ENCODE data around the gene PTPRN2. TPM values are rescaled to one million over a fixed set of nuclear protein-coding genes. Genes with fewer than 3 reads are reported as not detected.
"Not testable (repeated sequence)": the region's sequence is repeated elsewhere in the genome, so short reads cannot be mapped to it uniquely, and the experiment has no call there.

Gene PTPRN2
- total RNA-seq, 2 experiments from 2014 or later: 7.0 to 7.2 TPM

GRCh38 chr7:157671358-157672255 is 916.0 kb downstream of the PTPRN2 start:
- DNase-seq (no peak), ATAC-seq (no peak)
- Mint-ChIP-seq H3K9me3 (ENCODE audit: insufficient read depth) (no peaks in the 10 kb centered on the region), H3K4me3 (no peak overlapping the region), H3K4me1 (ENCODE audit: low read depth) (peaks cover 15% of the 10 kb centered on the region), H3K36me3 (ENCODE audit: low read depth) (no peaks in the 10 kb centered on the region), H3K27me3 (ENCODE audit: low read depth) (peaks cover 29% of the 10 kb centered on the region), H3K27ac (no peak overlapping the region)
- CTCF ChIA-PET: no interaction called here
- POLR2A ChIA-PET: no interaction called here

- peaks cover 14% of the 10 kb centered on the region for H3K4me1 Mint-ChIP-seq (ENCODE audit: low read depth)
- no peak for DNase-seq
- no peak overlapping the region for H3K4me3 Mint-ChIP-seq
Measured at GRCh38 chr7:157670490-157671357, 916.9 kb downstream of the PTPRN2 start.

GRCh38 chr7:157669768-157670351 is 917.8 kb downstream of the PTPRN2 start:
- H3K9me3 Mint-ChIP-seq (ENCODE audit: insufficient read depth): no peaks in the 10 kb centered on the region
- H3K27me3 Mint-ChIP-seq (ENCODE audit: low read depth): peaks cover 25% of the 10 kb centered on the region
- no peak for DNase-seq
- H3K4me3 Mint-ChIP-seq: no peak overlapping the region
- no peaks in the 10 kb centered on the region for H3K36me3 Mint-ChIP-seq (ENCODE audit: low read depth)
- ChIA-PET CTCF (no interaction called here), POLR2A (no interaction called here)
- no peak for ATAC-seq
- H3K27ac Mint-ChIP-seq: no peak overlapping the region
- H3K4me1 Mint-ChIP-seq (ENCODE audit: low read depth): peaks cover 14% of the 10 kb centered on the region

More at GRCh38 chr7:157670490-157671357, 916.9 kb downstream of the PTPRN2 start:
- ChIA-PET POLR2A (no interaction called here), CTCF (no interaction called here)
- peaks cover 25% of the 10 kb centered on the region for H3K27me3 Mint-ChIP-seq (ENCODE audit: low read depth)
- H3K27ac Mint-ChIP-seq: no peak overlapping the region
- no peaks in the 10 kb centered on the region for H3K9me3 Mint-ChIP-seq (ENCODE audit: insufficient read depth)
- H3K36me3 Mint-ChIP-seq (ENCODE audit: low read depth): no peaks in the 10 kb centered on the region
- ATAC-seq: no peak

GRCh38 chr7:157668884-157669767 is 918.5 kb downstream of the PTPRN2 start:
- POLR2A ChIA-PET: no interaction called here
- Mint-ChIP-seq H3K27ac (no peak overlapping the region), H3K4me3 (no peak overlapping the region), H3K27me3 (ENCODE audit: low read depth) (peaks cover 25% of the 10 kb centered on the region), H3K36me3 (ENCODE audit: low read depth) (no peaks in the 10 kb centered on the region), H3K9me3 (ENCODE audit: insufficient read depth) (no peaks in the 10 kb centered on the region), H3K4me1 (ENCODE audit: low read depth) (peaks cover 14% of the 10 kb centered on the region)
- ATAC-seq (no peak), DNase-seq (no peak)
- CTCF ChIA-PET: no interaction called here

GRCh38 chr7:157668221-157668883 is 919.3 kb downstream of the PTPRN2 start:
- no peak for DNase-seq
- Mint-ChIP-seq H3K27ac (no peak overlapping the region), H3K4me3 (no peak overlapping the region), H3K36me3 (ENCODE audit: low read depth) (no peaks in the 10 kb centered on the region), H3K9me3 (ENCODE audit: insufficient read depth) (no peaks in the 10 kb centered on the region), H3K27me3 (ENCODE audit: low read depth) (peaks cover 25% of the 10 kb centered on the region), H3K4me1 (ENCODE audit: low read depth) (peaks cover 14% of the 10 kb centered on the region)
- POLR2A ChIA-PET: no interaction called here
- CTCF ChIA-PET: no interaction called here
- no peak for ATAC-seq

DNA sequence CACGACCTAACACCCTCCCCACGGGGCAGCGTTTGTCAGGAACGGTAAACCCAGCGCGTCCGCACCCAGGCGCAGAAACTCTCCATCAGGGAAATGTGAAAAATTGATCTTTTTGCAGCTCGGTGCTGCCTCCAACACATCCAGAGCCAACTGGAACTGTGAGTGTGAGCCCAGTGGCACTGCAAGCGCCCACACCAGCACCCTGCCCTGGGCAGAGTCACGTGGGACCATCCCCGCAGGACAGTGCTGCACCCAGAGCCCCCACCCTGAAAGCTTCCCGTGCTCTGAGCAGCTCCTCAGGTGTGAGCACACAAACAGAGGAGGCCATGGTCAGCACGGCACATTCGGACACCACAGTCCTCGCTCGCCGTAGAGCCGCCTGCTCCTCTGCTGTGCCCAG is 919.9 kb downstream of the PTPRN2 start:
- no peak overlapping the region for H3K4me3 Mint-ChIP-seq
- POLR2A ChIA-PET: no interaction called here

DNA sequence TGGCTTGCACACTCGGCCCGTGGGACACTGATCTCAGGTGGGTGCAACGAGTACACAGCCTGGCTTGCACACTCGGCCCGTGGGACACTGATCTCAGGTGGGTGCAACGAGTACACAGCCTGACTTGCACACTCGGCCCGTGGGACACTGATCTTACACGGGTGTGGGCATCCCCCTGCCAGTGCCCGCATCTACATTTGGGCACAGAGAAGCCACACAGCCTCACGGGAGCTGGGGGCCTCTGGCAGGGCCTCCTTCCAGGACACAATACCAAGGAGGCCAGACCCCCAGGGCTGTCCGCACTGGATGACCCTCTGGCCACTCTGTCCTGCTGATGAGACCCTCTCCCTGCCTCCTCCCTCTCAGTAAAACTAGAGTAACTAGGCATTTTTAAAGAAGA is 920.4 kb downstream of the PTPRN2 start:
- ATAC-seq: no peak
- POLR2A ChIA-PET: no interaction called here
- H3K4me1 Mint-ChIP-seq (ENCODE audit: low read depth): peaks cover 14% of the 10 kb centered on the region
- H3K27me3 Mint-ChIP-seq (ENCODE audit: low read depth): peaks cover 25% of the 10 kb centered on the region
- CTCF ChIA-PET: no interaction called here
- H3K9me3 Mint-ChIP-seq (ENCODE audit: insufficient read depth): no peaks in the 10 kb centered on the region
- H3K36me3 Mint-ChIP-seq (ENCODE audit: low read depth): no peaks in the 10 kb centered on the region
- H3K27ac Mint-ChIP-seq: no peak overlapping the region
- DNase-seq: no peak
- H3K4me3 Mint-ChIP-seq: no peak overlapping the region

More for the DNA sequence above, 919.9 kb downstream of the PTPRN2 start:
- no peak for ATAC-seq
- Mint-ChIP-seq H3K27ac (no peak overlapping the region), H3K27me3 (ENCODE audit: low read depth) (peaks cover 25% of the 10 kb centered on the region), H3K9me3 (ENCODE audit: insufficient read depth) (no peaks in the 10 kb centered on the region), H3K4me1 (ENCODE audit: low read depth) (peaks cover 14% of the 10 kb centered on the region), H3K36me3 (ENCODE audit: low read depth) (no peaks in the 10 kb centered on the region)
- CTCF ChIA-PET: no interaction called here
- no peak for DNase-seq

GRCh38 chr7:157666530-157667040 is 921.0 kb downstream of the PTPRN2 start:
- CTCF ChIA-PET: no interaction called here
- H3K27ac Mint-ChIP-seq: no peak overlapping the region
- no peaks in the 10 kb centered on the region for H3K9me3 Mint-ChIP-seq (ENCODE audit: insufficient read depth)
- ATAC-seq (no peak), DNase-seq (no peak)
- no peaks in the 10 kb centered on the region for H3K36me3 Mint-ChIP-seq (ENCODE audit: low read depth)
- peaks cover 14% of the 10 kb centered on the region for H3K4me1 Mint-ChIP-seq (ENCODE audit: low read depth)
- H3K27me3 Mint-ChIP-seq (ENCODE audit: low read depth): peaks cover 25% of the 10 kb centered on the region
- POLR2A ChIA-PET: interaction anchor here (0.6 kb wide), 1 partner anchor 81 kb away, joined by 4 read pairs; no protein-coding TSS in a partner anchor
- no peak overlapping the region for H3K4me3 Mint-ChIP-seq

DNA sequence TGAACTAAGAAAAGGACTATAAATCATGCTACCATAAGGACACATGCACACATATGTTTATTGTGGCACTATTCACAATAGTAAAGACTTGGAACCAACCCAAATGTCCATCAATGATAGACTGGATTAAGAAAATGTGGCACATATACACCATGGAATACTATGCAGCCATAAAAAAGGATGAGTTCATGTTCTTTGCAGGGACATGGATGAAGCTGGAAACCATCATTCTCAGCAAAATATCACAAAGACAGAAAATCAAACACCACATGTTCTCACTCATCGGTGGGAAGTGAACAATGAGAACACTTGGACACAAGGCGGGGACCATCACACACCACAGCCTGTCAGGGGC is 922.0 kb downstream of the PTPRN2 start:
- Mint-ChIP-seq H3K27me3 (ENCODE audit: low read depth) (peaks cover 19% of the 10 kb centered on the region), H3K4me1 (ENCODE audit: low read depth) (peaks cover 14% of the 10 kb centered on the region)
- H3K36me3 Mint-ChIP-seq (ENCODE audit: low read depth); DNase-seq; ATAC-seq; CTCF ChIA-PET; POLR2A ChIA-PET; H3K27ac Mint-ChIP-seq; H3K9me3 Mint-ChIP-seq (ENCODE audit: insufficient read depth); H3K4me3 Mint-ChIP-seq: not testable (repeated sequence)

DNA sequence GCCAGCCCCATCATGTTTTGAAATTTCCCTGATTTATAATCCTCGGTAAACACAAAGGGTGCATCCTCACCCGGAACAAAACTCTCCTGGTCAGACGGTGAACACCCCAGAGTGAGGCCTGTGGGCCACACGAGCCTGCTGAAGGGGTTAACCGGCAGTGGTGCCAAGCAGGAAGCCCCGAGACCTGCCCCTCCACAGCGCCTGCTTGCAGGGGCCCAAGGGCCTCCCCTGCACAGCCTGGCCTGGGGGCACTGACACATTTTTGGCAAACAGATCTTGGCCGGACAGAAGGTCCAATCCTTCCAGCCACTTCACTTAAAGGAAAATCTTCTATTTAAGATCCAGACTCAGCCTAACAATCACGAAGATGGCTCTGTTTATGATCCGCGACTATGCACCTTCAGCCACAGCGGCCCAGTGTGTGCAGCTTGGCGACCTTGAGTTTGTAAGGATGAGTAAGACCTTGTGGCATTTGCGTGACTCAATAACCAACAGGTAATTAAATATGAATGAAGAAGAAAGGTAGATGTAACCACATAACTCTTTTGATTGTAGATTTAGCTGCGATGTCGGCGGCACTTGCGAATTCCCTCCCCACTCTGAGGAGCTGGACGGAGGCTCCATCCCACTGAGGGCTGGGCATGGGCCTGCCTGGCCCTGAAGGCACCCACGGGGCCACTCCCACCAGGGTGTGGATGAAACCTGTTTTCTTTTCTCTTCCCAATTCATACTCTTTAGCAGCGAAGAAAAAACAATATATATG is 922.6 kb downstream of the PTPRN2 start:
- Mint-ChIP-seq H3K4me3 (no peak overlapping the region), H3K27me3 (ENCODE audit: low read depth) (peaks cover 13% of the 10 kb centered on the region), H3K4me1 (ENCODE audit: low read depth) (peaks cover 17% of the 10 kb centered on the region), H3K27ac (no peak overlapping the region), H3K36me3 (ENCODE audit: low read depth) (no peaks in the 10 kb centered on the region), H3K9me3 (ENCODE audit: insufficient read depth) (no peaks in the 10 kb centered on the region)
- ChIA-PET CTCF (no interaction called here), POLR2A (no interaction called here)
- DNase-seq (no peak), ATAC-seq (no peak)

Data from activated CD8-positive, alpha-beta T cell treated with anti-CD3 and anti-CD28 coated beads, Interleukin-2, amount 10 ng/mL, durations not matched to agents 7 days and 5 days (primary cell).